HL-60 (cell line): ENCODE data around the gene DNAAF5.

Experiments
- DNase-seq, 2 experiments: peaks; one replicate each; pipeline ENCODE4 v3.0.0-alpha.2; 2010 to 2020; ENCODE audit warnings: low read depth in 1 of 2, low spot score in 1 of 2
- H3K27ac ChIP-seq: fragments of 250-450 bp; sonication (Bioruptor Pico); replicated peaks from 2 replicates; pipeline ENCODE4 v1.5.1; 2020; ENCODE audit warnings: mild to moderate bottlenecking, moderate library complexity
- H3K27me3 ChIP-seq: fragments of 250-450 bp; sonication (Bioruptor Pico); 2 replicates; pipeline ENCODE4 v1.5.1; 2021; ENCODE audit warnings: mild to moderate bottlenecking, moderate library complexity; ENCODE audit not compliant: insufficient read depth, poor library complexity, severe bottlenecking
- H3K4me3 ChIP-seq: replicated peaks from 2 replicates; pipeline ENCODE4 v1.5.1; 2011; ENCODE audit warnings: mild to moderate bottlenecking, control low read depth, low read length; ENCODE audit not compliant: insufficient read depth
- GABPA ChIP-seq: IDR thresholded peaks from 2 replicates; pipeline ENCODE4 v1.6.1; 2012; ENCODE audit warnings: low read depth
- POLR2AphosphoS5 ChIP-seq: IDR thresholded peaks from 2 replicates; pipeline ENCODE4 v1.6.1; 2012; ENCODE audit warnings: low read depth
- SPI1 ChIP-seq: IDR thresholded peaks from 2 replicates; pipeline ENCODE4 v1.6.1; 2012; ENCODE audit warnings: low read depth, mild to moderate bottlenecking, borderline replicate concordance
- TF ChIP-seq, protein P1 (sequence below): IDR thresholded peaks from one replicate; pipeline ENCODE4 v1.5.1; 2011; ENCODE audit warnings: low read length, control low read depth, inconsistent platforms; ENCODE audit not compliant: insufficient read depth
- TF ChIP-seq, protein P2 (sequence below): IDR thresholded peaks from 2 replicates; pipeline ENCODE4 v1.6.1; 2012; ENCODE audit warnings: low read depth; ENCODE audit not compliant: insufficient replicate concordance

Gene DNAAF5

DNA sequence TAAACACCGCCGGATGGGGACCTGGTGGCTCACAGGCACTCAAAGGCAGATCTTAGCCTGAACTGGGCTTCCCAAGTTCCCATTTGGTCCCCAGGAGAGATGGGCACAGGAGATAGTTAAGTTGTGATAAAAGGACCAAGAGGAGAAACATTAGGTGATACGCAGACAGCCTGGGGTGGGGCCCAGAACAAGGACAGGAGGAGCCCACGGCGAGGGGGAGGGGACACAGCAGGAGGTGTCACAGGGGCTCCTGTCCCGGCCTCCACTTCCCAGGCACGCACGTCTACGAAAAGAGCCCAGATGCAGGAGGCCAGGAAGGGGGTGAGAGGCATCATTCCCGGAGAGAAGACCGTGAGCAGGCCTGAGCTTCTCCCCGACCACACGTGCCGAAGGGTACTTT, 16.3 kb upstream of the DNAAF5 start:
- TF ChIP-seq POLR2AphosphoS5 (no peak), SPI1 (no peak), GABPA (no peak)
- TF ChIP-seq, protein P1, sequence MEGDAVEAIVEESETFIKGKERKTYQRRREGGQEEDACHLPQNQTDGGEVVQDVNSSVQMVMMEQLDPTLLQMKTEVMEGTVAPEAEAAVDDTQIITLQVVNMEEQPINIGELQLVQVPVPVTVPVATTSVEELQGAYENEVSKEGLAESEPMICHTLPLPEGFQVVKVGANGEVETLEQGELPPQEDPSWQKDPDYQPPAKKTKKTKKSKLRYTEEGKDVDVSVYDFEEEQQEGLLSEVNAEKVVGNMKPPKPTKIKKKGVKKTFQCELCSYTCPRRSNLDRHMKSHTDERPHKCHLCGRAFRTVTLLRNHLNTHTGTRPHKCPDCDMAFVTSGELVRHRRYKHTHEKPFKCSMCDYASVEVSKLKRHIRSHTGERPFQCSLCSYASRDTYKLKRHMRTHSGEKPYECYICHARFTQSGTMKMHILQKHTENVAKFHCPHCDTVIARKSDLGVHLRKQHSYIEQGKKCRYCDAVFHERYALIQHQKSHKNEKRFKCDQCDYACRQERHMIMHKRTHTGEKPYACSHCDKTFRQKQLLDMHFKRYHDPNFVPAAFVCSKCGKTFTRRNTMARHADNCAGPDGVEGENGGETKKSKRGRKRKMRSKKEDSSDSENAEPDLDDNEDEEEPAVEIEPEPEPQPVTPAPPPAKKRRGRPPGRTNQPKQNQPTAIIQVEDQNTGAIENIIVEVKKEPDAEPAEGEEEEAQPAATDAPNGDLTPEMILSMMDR, result no peak
- TF ChIP-seq, protein P2, sequence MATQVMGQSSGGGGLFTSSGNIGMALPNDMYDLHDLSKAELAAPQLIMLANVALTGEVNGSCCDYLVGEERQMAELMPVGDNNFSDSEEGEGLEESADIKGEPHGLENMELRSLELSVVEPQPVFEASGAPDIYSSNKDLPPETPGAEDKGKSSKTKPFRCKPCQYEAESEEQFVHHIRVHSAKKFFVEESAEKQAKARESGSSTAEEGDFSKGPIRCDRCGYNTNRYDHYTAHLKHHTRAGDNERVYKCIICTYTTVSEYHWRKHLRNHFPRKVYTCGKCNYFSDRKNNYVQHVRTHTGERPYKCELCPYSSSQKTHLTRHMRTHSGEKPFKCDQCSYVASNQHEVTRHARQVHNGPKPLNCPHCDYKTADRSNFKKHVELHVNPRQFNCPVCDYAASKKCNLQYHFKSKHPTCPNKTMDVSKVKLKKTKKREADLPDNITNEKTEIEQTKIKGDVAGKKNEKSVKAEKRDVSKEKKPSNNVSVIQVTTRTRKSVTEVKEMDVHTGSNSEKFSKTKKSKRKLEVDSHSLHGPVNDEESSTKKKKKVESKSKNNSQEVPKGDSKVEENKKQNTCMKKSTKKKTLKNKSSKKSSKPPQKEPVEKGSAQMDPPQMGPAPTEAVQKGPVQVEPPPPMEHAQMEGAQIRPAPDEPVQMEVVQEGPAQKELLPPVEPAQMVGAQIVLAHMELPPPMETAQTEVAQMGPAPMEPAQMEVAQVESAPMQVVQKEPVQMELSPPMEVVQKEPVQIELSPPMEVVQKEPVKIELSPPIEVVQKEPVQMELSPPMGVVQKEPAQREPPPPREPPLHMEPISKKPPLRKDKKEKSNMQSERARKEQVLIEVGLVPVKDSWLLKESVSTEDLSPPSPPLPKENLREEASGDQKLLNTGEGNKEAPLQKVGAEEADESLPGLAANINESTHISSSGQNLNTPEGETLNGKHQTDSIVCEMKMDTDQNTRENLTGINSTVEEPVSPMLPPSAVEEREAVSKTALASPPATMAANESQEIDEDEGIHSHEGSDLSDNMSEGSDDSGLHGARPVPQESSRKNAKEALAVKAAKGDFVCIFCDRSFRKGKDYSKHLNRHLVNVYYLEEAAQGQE, result no peak
- Histone ChIP-seq H3K27me3 (no peaks in the 10 kb centered on the region), H3K4me3 (no peak overlapping the region), H3K27ac (no peak overlapping the region)
- DNase-seq, result no peak

- no peak overlapping the region for H3K27ac ChIP-seq
- H3K4me3 ChIP-seq, result no peak overlapping the region
- no peaks in the 10 kb centered on the region for H3K27me3 ChIP-seq
- no peak for DNase-seq
- TF ChIP-seq, protein P1, result no peak
- TF ChIP-seq GABPA, result no peak
- TF ChIP-seq, protein P2, result no peak
These were observed 15.2 kb upstream of the DNAAF5 start for GRCh38 chr7:711093-711921.

- no peak overlapping the region for H3K4me3 ChIP-seq
These were observed 14.5 kb upstream of the DNAAF5 start for GRCh38 chr7:711922-712380.

More at GRCh38 chr7:711922-712380, 14.5 kb upstream of the DNAAF5 start:
- no peak overlapping the region for H3K27ac ChIP-seq
- no peak for DNase-seq
- no peaks in the 10 kb centered on the region for H3K27me3 ChIP-seq
- TF ChIP-seq POLR2AphosphoS5 (no peak), GABPA (no peak)
- TF ChIP-seq, protein P1, result no peak
- TF ChIP-seq, protein P2, result no peak
